T-helper 2 cell treated with Interferon-gamma antibody and Interleukin-4, amounts not matched to agents 5 μg/mL and 100 μg/mL, for 36 hours (primary cell): ENCODE measurements around the gene NTN5.

Experiments used
- DNase-seq: peaks from one replicate; pipeline ENCODE4 v3.0.0; 2021; ENCODE audit warnings: low spot score
- H3K27ac Mint-ChIP-seq: one replicate; pipeline ENCODE4 v1.8.0; 2021; ENCODE audit warnings: mild to moderate bottlenecking, mixed read lengths
- H3K27me3 Mint-ChIP-seq: one replicate; pipeline ENCODE4 v1.8.0; 2021; ENCODE audit warnings: low read depth, mixed read lengths
- H3K36me3 Mint-ChIP-seq: one replicate; pipeline ENCODE4 v1.8.0; 2021; ENCODE audit warnings: low read depth, mixed read lengths
- H3K4me1 Mint-ChIP-seq: one replicate; pipeline ENCODE4 v1.8.0; 2021; ENCODE audit warnings: low read depth, mixed read lengths
- H3K4me3 Mint-ChIP-seq: one replicate; pipeline ENCODE4 v1.8.0; 2022; ENCODE audit warnings: mild to moderate bottlenecking, moderate library complexity, mixed read lengths
- H3K9me3 Mint-ChIP-seq: one replicate; pipeline ENCODE4 v1.8.0; 2021; ENCODE audit warnings: mixed read lengths

NTN5 gene

GRCh38 chr19:48618916-48619691, 53.7 kb downstream of the NTN5 start, which contains the start of the genes RPL18 and SPHK2:
Gene RPL18, minus strand, starts transcription at chr19:48619178. Its CDS starts 35 bp downstream, at chr19:48619143.
Gene SPHK2, plus strand, starts transcription at chr19:48619506. Its CDS starts 1,009 bp downstream, at chr19:48620515.
- Mint-ChIP-seq H3K27ac (peak within 1 kb of the TSS; percentile 99), H3K9me3 (no peaks in the 10 kb centered on the region), H3K4me1 (peaks cover 34% of the 10 kb centered on the region), H3K4me3 (peak within 1 kb of the TSS; percentile 97), H3K27me3 (no peaks in the 10 kb centered on the region), H3K36me3 (peaks cover 59% of the 10 kb centered on the region)
- peak; percentile 98 for DNase-seq

GRCh38 chr19:48618278-48618915, 54.4 kb downstream of the NTN5 start:
- peak overlapping the region; percentile 99 for H3K27ac Mint-ChIP-seq
- peak overlapping the region; percentile 97 for H3K4me3 Mint-ChIP-seq
- DNase-seq: no peak
- H3K4me1 Mint-ChIP-seq: peaks cover 28% of the 10 kb centered on the region
- no peaks in the 10 kb centered on the region for H3K9me3 Mint-ChIP-seq
- no peaks in the 10 kb centered on the region for H3K27me3 Mint-ChIP-seq
- H3K36me3 Mint-ChIP-seq: peaks cover 53% of the 10 kb centered on the region

- peak overlapping the region; percentile 97 for H3K4me3 Mint-ChIP-seq
- DNase-seq: no peak
- no peaks in the 10 kb centered on the region for H3K9me3 Mint-ChIP-seq
- peak overlapping the region; percentile 99 for H3K27ac Mint-ChIP-seq
- peaks cover 25% of the 10 kb centered on the region for H3K4me1 Mint-ChIP-seq
- peaks cover 49% of the 10 kb centered on the region for H3K36me3 Mint-ChIP-seq
- no peaks in the 10 kb centered on the region for H3K27me3 Mint-ChIP-seq
Observed at GRCh38 chr19:48617146-48617937, 55.5 kb downstream of the NTN5 start.

GRCh38 chr19:48616491-48617056, 56.2 kb downstream of the NTN5 start:
- H3K36me3 Mint-ChIP-seq: peaks cover 45% of the 10 kb centered on the region
- DNase-seq: no peak
- H3K9me3 Mint-ChIP-seq: no peaks in the 10 kb centered on the region
- H3K27ac Mint-ChIP-seq: peak overlapping the region; percentile 63
- peaks cover 23% of the 10 kb centered on the region for H3K4me1 Mint-ChIP-seq
- H3K4me3 Mint-ChIP-seq: peak overlapping the region; percentile 97
- H3K27me3 Mint-ChIP-seq: no peaks in the 10 kb centered on the region

- peak overlapping the region; percentile 97 for H3K4me3 Mint-ChIP-seq
- no peak for DNase-seq
- peaks cover 23% of the 10 kb centered on the region for H3K4me1 Mint-ChIP-seq
- H3K27ac Mint-ChIP-seq: peak overlapping the region; percentile 63
- no peaks in the 10 kb centered on the region for H3K9me3 Mint-ChIP-seq
- peaks cover 43% of the 10 kb centered on the region for H3K36me3 Mint-ChIP-seq
- H3K27me3 Mint-ChIP-seq: no peaks in the 10 kb centered on the region
Observed at GRCh38 chr19:48616041-48616436, 56.8 kb downstream of the NTN5 start.

GRCh38 chr19:48615231-48616040, 57.4 kb downstream of the NTN5 start:
- Mint-ChIP-seq H3K27ac (peak overlapping the region; percentile 49), H3K36me3 (peaks cover 43% of the 10 kb centered on the region), H3K9me3 (no peaks in the 10 kb centered on the region), H3K4me1 (peaks cover 23% of the 10 kb centered on the region), H3K4me3 (peak overlapping the region; percentile 12), H3K27me3 (no peaks in the 10 kb centered on the region)
- DNase-seq: no peak

- peak within 1 kb of the TSS; percentile 49 for H3K27ac Mint-ChIP-seq
- DNase-seq: no peak
- peaks cover 15% of the 10 kb centered on the region for H3K4me1 Mint-ChIP-seq
- no peaks in the 10 kb centered on the region for H3K9me3 Mint-ChIP-seq
- H3K27me3 Mint-ChIP-seq: no peaks in the 10 kb centered on the region
- H3K4me3 Mint-ChIP-seq: peak within 1 kb of the TSS; percentile 12
- H3K36me3 Mint-ChIP-seq: peaks cover 39% of the 10 kb centered on the region
Observed at GRCh38 chr19:48614436-48615230, 58.2 kb downstream of the NTN5 start, which contains the start of gene FAM83E. Gene FAM83E, minus strand, starts transcription at chr19:48615076. Its CDS starts 1,704 bp downstream, at chr19:48613372.

- H3K27ac Mint-ChIP-seq: no peak overlapping the region
Observed at GRCh38 chr19:48613852-48614435, 58.9 kb downstream of the NTN5 start.

GRCh38 chr19:48613024-48613851, 59.6 kb downstream of the NTN5 start:
- Mint-ChIP-seq H3K4me3 (no peak overlapping the region), H3K36me3 (peaks cover 32% of the 10 kb centered on the region), H3K4me1 (peaks cover 15% of the 10 kb centered on the region), H3K27ac (no peak overlapping the region), H3K9me3 (no peaks in the 10 kb centered on the region), H3K27me3 (no peaks in the 10 kb centered on the region)
- DNase-seq: no peak

More at GRCh38 chr19:48613852-48614435, 58.9 kb downstream of the NTN5 start:
- Mint-ChIP-seq H3K4me1 (peaks cover 13% of the 10 kb centered on the region), H3K36me3 (peaks cover 37% of the 10 kb centered on the region), H3K4me3 (no peak overlapping the region), H3K9me3 (no peaks in the 10 kb centered on the region), H3K27me3 (no peaks in the 10 kb centered on the region)
- no peak for DNase-seq

- Mint-ChIP-seq H3K27ac (no peak overlapping the region), H3K27me3 (no peaks in the 10 kb centered on the region), H3K4me1 (peaks cover 10% of the 10 kb centered on the region)
Observed at GRCh38 chr19:48611872-48612271, 60.9 kb downstream of the NTN5 start.

More at GRCh38 chr19:48611872-48612271, 60.9 kb downstream of the NTN5 start:
- Mint-ChIP-seq H3K36me3 (peaks cover 18% of the 10 kb centered on the region), H3K4me3 (no peak overlapping the region), H3K9me3 (no peaks in the 10 kb centered on the region)
- no peak for DNase-seq
